Ishikawa (cell line): ENCODE measurements around the gene DIP2B.

Experiments
- CEBPB ChIP-seq: IDR thresholded peaks from 2 replicates; pipeline ENCODE4 v1.6.1; 2012
- CREB1 ChIP-seq: IDR thresholded peaks from 2 replicates; pipeline ENCODE4 v1.6.1; 2012; ENCODE audit warnings: low read depth
- EGR1 ChIP-seq: IDR thresholded peaks from 2 replicates; pipeline ENCODE4 v1.6.1; 2012
- EP300 ChIP-seq: IDR thresholded peaks from 2 replicates; pipeline ENCODE4 v1.6.1; 2012; ENCODE audit warnings: borderline replicate concordance
- FOXM1 ChIP-seq: IDR thresholded peaks from 2 replicates; pipeline ENCODE4 v1.6.1; 2012; ENCODE audit warnings: low read depth, borderline replicate concordance
- MAX ChIP-seq: IDR thresholded peaks from 2 replicates; pipeline ENCODE4 v1.6.1; 2012
- RAD21 ChIP-seq: IDR thresholded peaks from 2 replicates; pipeline ENCODE4 v1.6.1; 2012; ENCODE audit warnings: low read depth
- REST ChIP-seq: IDR thresholded peaks from 2 replicates; pipeline ENCODE4 v1.6.1; 2012; ENCODE audit warnings: low read depth, mild to moderate bottlenecking
- TAF1 ChIP-seq: IDR thresholded peaks from 2 replicates; pipeline ENCODE4 v1.6.1; 2012; ENCODE audit warnings: low read depth, mild to moderate bottlenecking
- TCF12 ChIP-seq: IDR thresholded peaks from 2 replicates; pipeline ENCODE4 v1.6.1; 2012; ENCODE audit warnings: low read depth
- TEAD4 ChIP-seq: IDR thresholded peaks from 2 replicates; pipeline ENCODE4 v1.6.1; 2012
- USF1 ChIP-seq: IDR thresholded peaks from 2 replicates; pipeline ENCODE4 v1.6.1; 2012
- YY1 ChIP-seq: IDR thresholded peaks from 2 replicates; pipeline ENCODE4 v1.6.1; 2012; ENCODE audit warnings: low read depth
- ZBTB7A ChIP-seq: IDR thresholded peaks from 2 replicates; pipeline ENCODE4 v1.6.1; 2012; ENCODE audit warnings: low read depth

GRCh38 chr12:50788561-50788960 lies 283.8 kb downstream of the DIP2B start:
- TF ChIP-seq TCF12 (no peak), MAX (no peak), CEBPB (no peak), TAF1 (no peak), REST (no peak), TEAD4 (no peak), RAD21 (no peak), ZBTB7A (no peak), EP300 (no peak), CREB1 (no peak), EGR1 (no peak), YY1 (no peak), FOXM1 (no peak), USF1 (no peak)
